Natural killer cell (primary cell): ENCODE results near the gene SUDS3. TPM values are rescaled to one million over a fixed set of nuclear protein-coding genes. Genes with fewer than 3 reads are reported as not detected.

Experiments
- ATAC-seq, 3 donors: fragments of 150-1000 bp in 2 of 3; fragments of 200-7000 bp in 1 of 3; cut with Tn5 transposase; 1 replicate in 1 of 3; 2 replicates in 2 of 3; pipeline ENCODE4 v1.10.0; 2021; ENCODE audit warnings: mild to moderate bottlenecking in 2 of 3, moderate library complexity in 2 of 3
- DNase-seq, 2 donors: peaks; one replicate each; pipeline versions ENCODE4 v3.0.0 to v3.0.0-alpha.2; 2013 to 2021; ENCODE audit warnings: mixed read lengths in 1 of 2
- H3K27ac ChIP-seq: one replicate; pipeline ENCODE4 v1.5.1; 2013; ENCODE audit warnings: mild to moderate bottlenecking, low read length
- H3K27me3 ChIP-seq: one replicate; pipeline ENCODE4 v1.6.1; 2013; ENCODE audit warnings: low read length; ENCODE audit not compliant: control insufficient read depth, insufficient read depth
- H3K36me3 ChIP-seq: one replicate; pipeline ENCODE4 v1.6.1; 2013; ENCODE audit warnings: low read length; ENCODE audit not compliant: control insufficient read depth, insufficient read depth
- H3K4me1 ChIP-seq: one replicate; pipeline ENCODE4 v1.6.1; 2013; ENCODE audit warnings: low read length; ENCODE audit not compliant: control insufficient read depth, insufficient read depth
- H3K4me3 ChIP-seq: one replicate; pipeline ENCODE4 v1.5.1; 2013; ENCODE audit warnings: low read length
- H3K9me3 ChIP-seq: one replicate; pipeline ENCODE4 v1.6.1; 2013; ENCODE audit warnings: low read length; ENCODE audit not compliant: control insufficient read depth, insufficient read depth
- H3K27ac Mint-ChIP-seq, 2 donors: one replicate each; pipeline ENCODE4 v1.8.0; 2022; ENCODE audit warnings: mild to moderate bottlenecking in 2 of 2, mixed read lengths in 2 of 2, moderate library complexity in 1 of 2
- H3K27me3 Mint-ChIP-seq, 2 donors: one replicate each; pipeline ENCODE4 v1.8.0; 2022; ENCODE audit warnings: low read depth in 2 of 2, mixed read lengths in 2 of 2
- H3K36me3 Mint-ChIP-seq: one replicate; pipeline ENCODE4 v1.8.0; 2022; ENCODE audit warnings: mixed read lengths
- H3K4me1 Mint-ChIP-seq, 2 donors: one replicate each; pipeline ENCODE4 v1.8.0; 2022; ENCODE audit warnings: mixed read lengths in 2 of 2
- H3K4me3 Mint-ChIP-seq: one replicate; pipeline ENCODE4 v1.8.0; 2022; ENCODE audit warnings: mild to moderate bottlenecking, moderate library complexity, mixed read lengths
- H3K9me3 Mint-ChIP-seq, 2 donors: one replicate each; pipeline ENCODE4 v1.8.0; 2022; ENCODE audit warnings: mixed read lengths in 2 of 2
- CTCF ChIP-seq: fragments of 200-600 bp; IDR thresholded peaks from one replicate; pipeline ENCODE4 v1.8.0; 2022; ENCODE audit warnings: antibody characterized with exemption
- WGBS: methylation state at CpG from one replicate; pipeline ENCODE4 v1.1.7; 2013; ENCODE audit warnings: missing lambda C conversion rate; ENCODE audit not compliant: insufficient coverage; 5-methylcytosine and 5-hydroxymethylcytosine counted together
- intact Hi-C: fragments of 100-400 bp; cut with micrococcal nuclease; formaldehyde crosslinking; loops from one replicate; pipeline ENCODE4 v1.14.2; 2022
- total RNA-seq, 4 donors: library from RNA; stranded (reverse); fragments of 120-200 nt in 1 of 4; gene quantifications; one replicate each; pipeline versions ENCODE4 v1.2.3 to v1.2.4, GENCODE V29; 2013 to 2022

SUDS3 gene
- total RNA-seq, 3 donors from 2014 or later (not counting 1 experiment from before 2014, with no cell fraction given) = 27.5 to 40.3 (median 35.7) TPM

GRCh38 chr12:118354903-118355302, 21.5 kb upstream of the SUDS3 start:
- no peaks in the 10 kb centered on the region for H3K9me3 ChIP-seq
- no peaks in the 10 kb centered on the region for H3K36me3 ChIP-seq
- no peak for DNase-seq
- no peaks in the 10 kb centered on the region for H3K9me3 Mint-ChIP-seq
- no peak overlapping the region for H3K27ac ChIP-seq
- TF ChIP-seq CTCF = no peak
- WGBS = no CpG with 5 or more reads among the region's 1 CpG
- H3K4me3 ChIP-seq = no peak overlapping the region
- H3K4me1 Mint-ChIP-seq = peaks cover 56 to 70% of the 10 kb centered on the region in 2 donors
- H3K36me3 Mint-ChIP-seq = no peaks in the 10 kb centered on the region
- H3K27me3 ChIP-seq = no peaks in the 10 kb centered on the region
- peaks cover 17% of the 10 kb centered on the region for H3K4me1 ChIP-seq
- peak overlapping the region; percentile 49 for H3K4me3 Mint-ChIP-seq
- no peaks in the 10 kb centered on the region for H3K27me3 Mint-ChIP-seq
- H3K27ac Mint-ChIP-seq = peak overlapping the region; percentile 90 to 91
- no peak for ATAC-seq
- intact Hi-C loops = loop anchor here (5.0 kb wide), 1 partner anchor 48 kb away; no protein-coding TSS in a partner anchor

GRCh38 chr12:118355843-118356242, 20.5 kb upstream of the SUDS3 start:
- no peaks in the 10 kb centered on the region for H3K36me3 Mint-ChIP-seq
- H3K27me3 Mint-ChIP-seq = no peaks in the 10 kb centered on the region
- DNase-seq (no peak), ATAC-seq (no peak)
- no CpG with 5 or more reads among the region's 1 CpG for WGBS
- Histone ChIP-seq H3K4me3 (no peak overlapping the region), H3K36me3 (no peaks in the 10 kb centered on the region), H3K27ac (no peak overlapping the region), H3K9me3 (no peaks in the 10 kb centered on the region), H3K4me1 (peaks cover 19% of the 10 kb centered on the region), H3K27me3 (no peaks in the 10 kb centered on the region)
- H3K4me1 Mint-ChIP-seq = peaks cover 57 to 66% of the 10 kb centered on the region in 2 donors
- intact Hi-C loops = loop anchor here (5.0 kb wide), 1 partner anchor 49 kb away; no protein-coding TSS in a partner anchor
- no peak for TF ChIP-seq CTCF
- peak overlapping the region; percentile 90 to 91 for H3K27ac Mint-ChIP-seq
- no peaks in the 10 kb centered on the region for H3K9me3 Mint-ChIP-seq
- peak overlapping the region; percentile 49 for H3K4me3 Mint-ChIP-seq

GRCh38 chr12:118356809-118357256, 19.5 kb upstream of the SUDS3 start:
- no peak overlapping the region for H3K4me3 ChIP-seq
- peak overlapping the region; percentile 70 for H3K27ac ChIP-seq
- DNase-seq (no peak), ATAC-seq (peak; percentile 13 to 23 (median 15))
- Mint-ChIP-seq H3K9me3 (no peaks in the 10 kb centered on the region), H3K4me3 (peak overlapping the region; percentile 96), H3K36me3 (no peaks in the 10 kb centered on the region), H3K4me1 (peaks cover 57 to 66% of the 10 kb centered on the region in 2 donors), H3K27ac (peak overlapping the region; percentile 90 to 91), H3K27me3 (no peaks in the 10 kb centered on the region)
- no peak for TF ChIP-seq CTCF
- no peaks in the 10 kb centered on the region for H3K9me3 ChIP-seq
- intact Hi-C loops = loop anchor here (1.0 to 5.0 kb wide), 2 partner anchors 16 to 50 kb away; no protein-coding TSS in a partner anchor
- WGBS = no CpG with 5 or more reads among the region's 1 CpG
- no peaks in the 10 kb centered on the region for H3K36me3 ChIP-seq
- H3K27me3 ChIP-seq = no peaks in the 10 kb centered on the region
- peaks cover 19% of the 10 kb centered on the region for H3K4me1 ChIP-seq
